Fibroblast of skin of left biceps (primary cell): ENCODE data around the gene ANKS4B.
"Not testable (repeated sequence)": the region's sequence is repeated elsewhere in the genome, so short reads cannot be mapped to it uniquely, and the experiment has no call there.

ENCODE experiments used
- DNase-seq, 2 experiments: peaks; one replicate each; pipeline ENCODE4 v3.0.0-alpha.2; 2013; ENCODE audit warnings: low read depth in 2 of 2

Gene ANKS4B

GRCh38 chr16:21219551-21219950, 13.9 kb upstream of the ANKS4B start:
- DNase-seq: no peak

- DNase-seq: no peak
Measured at GRCh38 chr16:21222495-21223337, 10.8 kb upstream of the ANKS4B start.

- DNase-seq: no peak
Measured at GRCh38 chr16:21223787-21224186, 9.7 kb upstream of the ANKS4B start.

- no peak for DNase-seq
Measured at GRCh38 chr16:21224800-21225199, 8.7 kb upstream of the ANKS4B start.

- no peak for DNase-seq
Measured at GRCh38 chr16:21226749-21227148, 6.8 kb upstream of the ANKS4B start.

GRCh38 chr16:21227866-21228265, 5.6 kb upstream of the ANKS4B start:
- DNase-seq: no peak

GRCh38 chr16:21228361-21228872, 5.1 kb upstream of the ANKS4B start:
- DNase-seq: no peak

- DNase-seq: no peak
Measured at GRCh38 chr16:21233045-21233520, 416 bp upstream of the ANKS4B start.

GRCh38 chr16:21235199-21235585, 1.7 kb downstream of the ANKS4B start:
- DNase-seq: no peak

- no peak for DNase-seq
Measured at GRCh38 chr16:21236831-21237230, 3.3 kb downstream of the ANKS4B start.

- DNase-seq: no peak
Measured at GRCh38 chr16:21239646-21240045, 6.1 kb downstream of the ANKS4B start.

- no peak for DNase-seq
Measured at GRCh38 chr16:21242756-21243155, 9.3 kb downstream of the ANKS4B start.

GRCh38 chr16:21244518-21245215, 11.2 kb downstream of the ANKS4B start:
- DNase-seq: no peak

GRCh38 chr16:21248179-21248578, 14.7 kb downstream of the ANKS4B start:
- DNase-seq: not testable (repeated sequence)

- no peak for DNase-seq
Measured at GRCh38 chr16:21250072-21250923, 16.8 kb downstream of the ANKS4B start.

- no peak for DNase-seq
Measured at GRCh38 chr16:21253470-21253869, 20.0 kb downstream of the ANKS4B start.

- DNase-seq: no peak
Measured at GRCh38 chr16:21256636-21257035, 23.1 kb downstream of the ANKS4B start.

- no peak for DNase-seq
Measured at GRCh38 chr16:21257284-21257683, 23.8 kb downstream of the ANKS4B start.

GRCh38 chr16:21260870-21261791, 27.6 kb downstream of the ANKS4B start:
- DNase-seq: peak; percentile 44 to 54

GRCh38 chr16:21262779-21263639, 29.5 kb downstream of the ANKS4B start:
- no peak for DNase-seq
